ENCODE measurements around the gene RPL36. TPM values are rescaled to one million over a fixed set of nuclear protein-coding genes. Genes with fewer than 3 reads are reported as not detected.
A peak's percentile ranks its signal among the peaks of the same experiment; 100 is the strongest.
"Not testable (repeated sequence)": the region's sequence is repeated elsewhere in the genome, so short reads cannot be mapped to it uniquely, and the experiment has no call there.

The RPL36 gene
- total RNA-seq, 2 experiments from 2014 or later = 1,487 to 1,524 TPM

DNA sequence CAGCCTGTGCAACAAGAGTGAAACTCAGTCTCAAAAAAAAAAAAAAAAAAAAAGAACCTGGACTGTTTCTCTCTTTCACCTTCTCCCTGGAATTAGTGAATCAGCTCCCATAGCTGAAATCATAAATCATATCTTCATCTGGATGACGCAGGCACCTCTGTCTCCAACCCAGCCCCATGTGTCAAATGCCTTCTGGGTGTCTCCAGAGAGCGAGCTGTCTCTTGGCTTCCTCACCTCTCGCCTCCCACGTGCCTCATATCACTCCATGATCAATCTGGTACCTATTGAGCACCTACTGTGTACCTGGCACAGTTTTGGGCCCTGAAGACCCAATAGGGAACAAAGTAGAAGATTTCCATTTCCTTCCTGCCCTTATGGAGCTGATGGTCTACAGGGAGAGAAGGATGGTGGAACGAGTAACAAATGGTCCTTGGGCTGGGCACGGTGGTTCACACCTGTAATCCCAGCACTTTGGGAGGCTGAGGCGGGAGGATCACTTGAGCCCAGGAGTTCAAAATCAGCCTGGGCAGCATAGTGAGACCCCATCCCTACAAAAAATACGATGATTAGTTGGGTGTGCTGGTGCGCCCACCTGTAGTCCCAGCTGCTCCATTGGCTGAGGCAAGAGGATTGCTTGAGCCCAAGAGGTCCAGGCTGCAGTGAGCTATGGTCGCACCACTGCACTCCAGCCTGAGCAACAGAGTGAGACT is 6.8 kb upstream of the RPL36 start:
- ChIA-PET POLR2A (no interaction called here), CTCF (no interaction called here)
- Mint-ChIP-seq H3K4me3 (no peak overlapping the region), H3K4me1 (ENCODE audit: low read depth) (peaks cover 24% of the 10 kb centered on the region), H3K9me3 (no peaks in the 10 kb centered on the region), H3K27ac (no peak overlapping the region), H3K36me3 (no peaks in the 10 kb centered on the region), H3K27me3 (no peaks in the 10 kb centered on the region)
- intact Hi-C loops (cut with micrococcal nuclease) = loop anchor here (10.0 kb wide), 1 partner anchor 271 kb away; no protein-coding TSS in a partner anchor
- DNase-seq = no peak

DNA sequence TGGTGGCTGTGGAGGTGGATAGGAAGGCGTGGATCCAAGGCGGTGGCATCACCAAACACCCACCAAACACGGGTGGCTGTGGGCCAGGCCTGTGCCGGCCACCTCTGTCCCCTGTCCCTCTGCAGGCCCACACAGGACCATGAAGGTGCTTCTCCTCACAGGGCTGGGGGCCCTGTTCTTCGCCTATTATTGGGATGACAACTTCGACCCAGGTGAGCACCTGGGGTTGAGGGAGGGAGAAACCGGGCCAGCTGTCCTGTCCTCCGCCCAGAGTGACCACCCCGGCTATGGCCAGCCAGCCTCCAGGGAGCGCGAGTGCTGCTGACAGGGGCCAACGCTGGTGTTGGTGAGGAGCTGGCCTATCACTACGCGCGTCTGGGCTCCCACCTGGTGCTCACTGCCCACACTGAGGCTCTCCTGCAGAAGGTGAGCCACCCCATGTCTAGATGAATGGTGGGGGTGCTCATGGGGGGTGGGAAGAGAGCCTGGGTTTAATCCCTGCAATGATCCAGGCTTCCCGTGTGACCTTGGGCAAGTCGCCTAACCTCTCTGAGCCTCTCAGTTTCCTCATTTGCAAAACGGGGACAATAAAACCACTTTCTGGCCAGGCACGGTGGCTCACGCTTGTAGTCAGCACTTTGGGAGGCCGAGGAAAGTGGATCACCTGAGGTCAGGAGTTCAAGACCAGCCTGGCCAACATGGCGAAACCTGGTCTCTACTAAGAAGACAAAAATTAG is 5.2 kb upstream of the RPL36 start:
- Mint-ChIP-seq H3K9me3 (no peaks in the 10 kb centered on the region), H3K4me3 (no peak overlapping the region), H3K4me1 (ENCODE audit: low read depth) (peaks cover 22% of the 10 kb centered on the region), H3K27ac (no peak overlapping the region), H3K36me3 (no peaks in the 10 kb centered on the region), H3K27me3 (no peaks in the 10 kb centered on the region)
- no peak for DNase-seq
- intact Hi-C loops (cut with micrococcal nuclease) = loop anchor here (10.0 kb wide), 1 partner anchor 270 kb away; no protein-coding TSS in a partner anchor
- CTCF ChIA-PET = no interaction called here
- POLR2A ChIA-PET = no interaction called here

DNA sequence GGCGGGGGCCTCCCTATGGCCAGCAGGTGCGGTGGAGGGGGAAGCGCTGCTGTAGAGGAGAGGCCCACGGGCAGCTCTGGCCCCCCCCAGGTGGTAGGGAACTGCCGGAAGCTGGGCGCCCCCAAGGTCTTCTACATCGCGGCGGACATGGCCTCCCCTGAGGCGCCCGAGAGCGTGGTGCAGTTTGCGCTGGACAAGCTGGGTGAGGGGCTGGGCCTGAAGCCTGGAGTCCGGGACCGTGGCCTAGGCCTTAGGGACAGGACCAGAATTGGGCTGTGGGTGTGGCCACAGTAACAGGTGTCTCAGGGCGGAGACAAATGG is 3.8 kb upstream of the RPL36 start:
- Mint-ChIP-seq H3K4me1 (ENCODE audit: low read depth) (peaks cover 25% of the 10 kb centered on the region), H3K27me3 (no peaks in the 10 kb centered on the region), H3K27ac (peak overlapping the region; percentile 67), H3K9me3 (no peaks in the 10 kb centered on the region), H3K4me3 (peak overlapping the region; percentile 71), H3K36me3 (peaks cover 13% of the 10 kb centered on the region)
- CTCF ChIA-PET = interaction anchor here (0.6 to 5.6 kb wide), 5 partner anchors 9 to 118 kb away, joined by 3 to 103 read pairs (median 3); partner anchors contain the start of genes CATSPERD and LONP1
- no peak for DNase-seq
- POLR2A ChIA-PET = interaction anchor here (0.6 to 2.3 kb wide), 6 partner anchors 32 to 1664 kb away, joined by 3 to 13 read pairs (median 4); partner anchors contain the start of genes CATSPERD, DUS3L, LONP1 and SAFB
- intact Hi-C loops (cut with micrococcal nuclease) = loop anchor here (1.0 to 10.0 kb wide), 3 partner anchors 34 to 269 kb away; partner anchors contain the start of genes CATSPERD, LONP1 and VMAC

DNA sequence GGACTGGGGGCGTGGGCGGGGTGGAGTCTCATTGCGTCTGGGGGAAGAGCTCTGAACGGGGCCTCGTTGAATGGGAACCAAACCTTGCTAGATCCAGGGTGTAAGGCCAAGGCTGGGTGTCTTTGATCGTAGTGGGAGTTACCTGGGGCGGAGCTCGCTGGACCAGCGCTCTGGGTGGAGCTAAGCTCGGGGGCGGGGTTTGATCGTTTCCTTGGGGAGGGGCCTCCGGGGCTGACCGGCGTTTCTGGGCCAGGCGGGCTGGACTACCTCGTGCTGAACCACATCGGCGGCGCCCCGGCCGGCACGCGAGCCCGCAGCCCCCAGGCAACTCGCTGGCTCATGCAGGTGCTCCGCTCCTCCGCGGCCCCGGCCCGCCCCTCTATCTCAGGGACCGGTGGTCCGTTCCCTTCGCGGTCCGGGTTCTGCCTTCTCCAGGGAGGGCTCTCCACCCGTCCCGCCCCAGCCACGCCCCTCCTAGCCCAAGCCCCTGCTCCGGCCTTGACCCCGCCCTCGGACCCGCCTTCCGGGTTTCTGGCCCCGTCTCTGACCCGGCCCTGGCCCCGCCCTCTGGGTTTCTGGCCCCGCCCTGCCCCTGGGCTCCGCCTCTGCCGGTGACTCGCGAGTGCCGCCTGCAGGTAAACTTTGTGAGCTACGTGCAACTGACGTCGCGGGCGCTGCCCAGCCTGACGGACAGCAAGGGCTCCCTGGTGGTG is 3.3 kb upstream of the RPL36 start:
- POLR2A ChIA-PET = interaction anchor here (0.6 to 2.3 kb wide), 7 partner anchors 9 to 1663 kb away, joined by 3 to 13 read pairs (median 4); partner anchors contain the start of genes CATSPERD, DUS3L, LONP1 and SAFB
- H3K4me1 Mint-ChIP-seq (ENCODE audit: low read depth) = peaks cover 20% of the 10 kb centered on the region
- intact Hi-C loops (cut with micrococcal nuclease) = loop anchor here (1.0 to 10.0 kb wide), 3 partner anchors 33 to 268 kb away; partner anchors contain the start of genes CATSPERD, LONP1 and VMAC

DNA sequence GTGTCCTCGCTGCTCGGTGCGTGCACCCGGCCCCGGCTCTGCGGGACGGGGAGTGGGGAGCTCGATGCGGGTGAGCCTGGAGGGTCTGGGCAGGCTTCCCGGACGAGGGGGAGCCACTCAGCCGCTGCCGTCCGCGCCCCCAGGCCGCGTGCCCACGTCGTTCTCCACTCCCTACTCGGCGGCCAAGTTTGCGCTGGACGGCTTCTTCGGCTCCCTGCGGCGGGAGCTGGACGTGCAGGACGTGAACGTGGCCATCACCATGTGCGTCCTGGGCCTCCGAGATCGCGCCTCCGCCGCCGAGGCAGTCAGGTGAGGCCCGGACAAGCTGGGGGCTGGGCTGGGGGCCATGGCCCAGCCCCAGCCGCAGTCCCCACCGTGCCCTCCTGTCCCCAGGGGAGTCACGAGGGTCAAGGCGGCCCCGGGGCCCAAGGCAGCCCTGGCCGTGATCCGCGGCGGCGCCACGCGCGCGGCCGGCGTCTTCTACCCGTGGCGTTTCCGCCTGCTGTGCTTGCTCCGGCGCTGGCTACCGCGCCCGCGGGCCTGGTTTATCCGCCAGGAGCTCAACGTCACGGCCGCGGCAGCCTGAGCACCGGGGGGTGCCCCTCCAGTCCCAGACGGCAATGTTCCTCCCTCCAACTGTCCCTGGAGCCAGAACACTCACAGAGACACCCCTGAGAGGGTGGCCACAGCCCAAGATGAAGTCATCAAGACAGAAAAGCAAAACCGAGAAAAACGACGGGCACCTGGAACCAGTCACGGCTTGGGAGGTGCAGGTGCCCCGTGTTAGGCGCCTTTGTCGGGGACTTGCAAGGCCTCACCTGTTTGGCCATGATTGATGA is 2.5 kb upstream of the RPL36 start:
- H3K27ac Mint-ChIP-seq = no peak overlapping the region
- ChIA-PET POLR2A (interaction anchor here (1.3 to 2.3 kb wide), 6 partner anchors 8 to 141 kb away, joined by 3 to 13 read pairs (median 4); partner anchors contain the start of genes CATSPERD, DUS3L, LONP1 and SAFB), CTCF (interaction anchor here (0.6 to 5.6 kb wide), 13 partner anchors 9 to 117 kb away, joined by 3 to 103 read pairs (median 5); partner anchors contain the start of genes CATSPERD, DUS3L and LONP1)
- H3K27me3 Mint-ChIP-seq = no peaks in the 10 kb centered on the region
- intact Hi-C loops (cut with micrococcal nuclease) = loop anchor here (10.0 kb wide), 1 partner anchor 267 kb away; no protein-coding TSS in a partner anchor
- H3K4me3 Mint-ChIP-seq = peak overlapping the region; percentile 71
- H3K9me3 Mint-ChIP-seq = no peaks in the 10 kb centered on the region
- H3K4me1 Mint-ChIP-seq (ENCODE audit: low read depth) = peaks cover 24% of the 10 kb centered on the region
- DNase-seq = no peak
- peaks cover 26% of the 10 kb centered on the region for H3K36me3 Mint-ChIP-seq

More for the DNA sequence above, 3.3 kb upstream of the RPL36 start:
- peak overlapping the region; percentile 67 for H3K27ac Mint-ChIP-seq
- peaks cover 18% of the 10 kb centered on the region for H3K36me3 Mint-ChIP-seq
- DNase-seq = peak; percentile 99
- no peaks in the 10 kb centered on the region for H3K9me3 Mint-ChIP-seq
- H3K4me3 Mint-ChIP-seq = peak overlapping the region; percentile 71
- no peaks in the 10 kb centered on the region for H3K27me3 Mint-ChIP-seq
- CTCF ChIA-PET = interaction anchor here (0.6 to 5.6 kb wide), 13 partner anchors 8 to 117 kb away, joined by 3 to 103 read pairs (median 5); partner anchors contain the start of genes CATSPERD, DUS3L and LONP1

DNA sequence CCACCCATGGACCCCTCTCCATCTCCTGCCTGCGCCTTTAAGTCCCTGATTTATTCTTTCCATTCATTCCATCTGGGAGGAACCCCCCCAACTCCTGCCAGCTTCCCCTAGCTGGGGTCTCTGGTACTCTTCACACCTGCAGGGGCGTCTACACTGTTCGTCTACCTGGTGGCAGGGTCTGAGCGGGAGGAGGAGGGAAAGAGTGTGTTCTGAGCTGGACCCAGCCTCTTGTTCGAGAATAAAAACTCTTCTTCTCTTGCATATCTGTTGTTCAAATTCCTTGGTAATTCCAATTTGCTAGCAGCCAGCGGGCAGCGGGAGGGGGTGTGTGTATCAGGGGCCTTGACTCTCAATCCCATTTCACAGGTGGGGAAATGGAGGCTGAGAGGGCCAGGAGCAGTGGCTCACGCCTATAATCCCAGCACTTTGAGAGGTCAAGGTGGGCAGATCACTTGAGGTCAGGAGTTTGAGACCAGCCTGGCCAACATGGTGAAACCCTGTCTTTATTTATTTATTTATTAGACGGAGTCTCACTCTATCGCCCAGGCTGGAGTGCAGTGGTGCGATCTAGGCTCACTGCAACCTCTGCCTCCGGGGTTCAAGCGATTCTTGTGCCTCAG is 1.7 kb upstream of the RPL36 start:
- peaks cover 31% of the 10 kb centered on the region for H3K4me1 Mint-ChIP-seq (ENCODE audit: low read depth)
- intact Hi-C loops (cut with micrococcal nuclease) = loop anchor here (10.0 kb wide), 1 partner anchor 266 kb away; no protein-coding TSS in a partner anchor
- not testable (repeated sequence) for H3K9me3 Mint-ChIP-seq, DNase-seq, H3K27me3 Mint-ChIP-seq, H3K27ac Mint-ChIP-seq
- ChIA-PET POLR2A (interaction anchor here (2.1 to 4.0 kb wide), 3 partner anchors 30 to 32 kb away, joined by 11 to 70 read pairs (median 13); partner anchors contain the start of genes CATSPERD and LONP1), CTCF (interaction anchor here (1.1 to 5.6 kb wide), 7 partner anchors 13 to 116 kb away, joined by 4 to 103 read pairs (median 6); partner anchors contain the start of genes CATSPERD, LONP1, NRTN and SAFB)
- H3K4me3 Mint-ChIP-seq = peak overlapping the region; percentile 24
- H3K36me3 Mint-ChIP-seq = peaks cover 32% of the 10 kb centered on the region

DNA sequence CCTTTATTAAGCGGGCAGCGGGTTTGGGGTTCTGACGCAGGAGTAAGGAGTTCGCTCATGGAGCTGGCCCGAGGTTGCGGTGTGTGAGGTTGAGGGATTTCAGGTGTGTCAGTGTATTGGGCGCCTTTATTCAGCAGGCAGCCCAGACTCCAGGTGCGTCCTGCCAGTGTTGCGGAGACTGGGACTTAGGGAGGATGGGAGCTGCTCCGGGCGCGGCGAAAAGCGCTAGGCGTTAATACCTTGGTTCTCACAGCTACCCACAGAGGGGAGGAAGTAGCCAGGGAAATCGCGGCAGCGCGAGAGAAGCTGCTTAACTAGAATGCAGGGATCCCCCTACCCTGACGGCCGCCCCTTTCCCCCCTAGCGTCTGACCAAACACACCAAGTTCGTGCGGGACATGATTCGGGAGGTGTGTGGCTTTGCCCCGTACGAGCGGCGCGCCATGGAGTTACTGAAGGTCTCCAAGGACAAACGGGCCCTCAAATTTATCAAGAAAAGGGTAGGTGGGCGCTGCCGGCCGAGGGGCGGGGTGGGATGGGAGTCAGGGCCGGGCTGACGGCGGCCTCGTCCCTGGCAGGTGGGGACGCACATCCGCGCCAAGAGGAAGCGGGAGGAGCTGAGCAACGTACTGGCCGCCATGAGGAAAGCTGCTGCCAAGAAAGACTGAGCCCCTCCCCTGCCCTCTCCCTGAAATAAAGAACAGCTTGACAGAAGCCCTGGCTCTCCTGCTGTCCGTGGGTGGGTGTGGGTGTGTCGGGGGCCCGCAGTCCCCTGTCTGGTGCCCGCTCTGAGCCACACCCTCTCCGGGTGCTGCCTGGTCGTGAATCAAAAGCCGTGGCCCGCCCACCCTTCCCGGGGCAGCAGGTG is 1.1 kb downstream of the RPL36 start:
- intact Hi-C loops (cut with micrococcal nuclease) = loop anchor here (1.0 to 2.0 kb wide), 3 partner anchors 11 to 100 kb away; partner anchors contain the start of genes DUS3L and MICOS13
- H3K4me3 Mint-ChIP-seq = peak overlapping the region; percentile 96
- DNase-seq = peak; percentile 76
- H3K27ac Mint-ChIP-seq = peak overlapping the region; percentile 95
- ChIA-PET CTCF (interaction anchor here (1.2 to 5.6 kb wide), 4 partner anchors 16 to 113 kb away, joined by 3 to 103 read pairs (median 6); partner anchors contain the start of genes CATSPERD and LONP1), POLR2A (interaction anchor here (0.7 to 4.0 kb wide), 10 partner anchors 9 to 213 kb away, joined by 3 to 70 read pairs (median 5); partner anchors contain the start of genes CATSPERD, LONP1, NDUFA11 and SAFB)
- H3K36me3 Mint-ChIP-seq = peaks cover 42% of the 10 kb centered on the region
- no peaks in the 10 kb centered on the region for H3K27me3 Mint-ChIP-seq
- H3K4me1 Mint-ChIP-seq (ENCODE audit: low read depth) = peaks cover 31% of the 10 kb centered on the region
- no peaks in the 10 kb centered on the region for H3K9me3 Mint-ChIP-seq

DNA sequence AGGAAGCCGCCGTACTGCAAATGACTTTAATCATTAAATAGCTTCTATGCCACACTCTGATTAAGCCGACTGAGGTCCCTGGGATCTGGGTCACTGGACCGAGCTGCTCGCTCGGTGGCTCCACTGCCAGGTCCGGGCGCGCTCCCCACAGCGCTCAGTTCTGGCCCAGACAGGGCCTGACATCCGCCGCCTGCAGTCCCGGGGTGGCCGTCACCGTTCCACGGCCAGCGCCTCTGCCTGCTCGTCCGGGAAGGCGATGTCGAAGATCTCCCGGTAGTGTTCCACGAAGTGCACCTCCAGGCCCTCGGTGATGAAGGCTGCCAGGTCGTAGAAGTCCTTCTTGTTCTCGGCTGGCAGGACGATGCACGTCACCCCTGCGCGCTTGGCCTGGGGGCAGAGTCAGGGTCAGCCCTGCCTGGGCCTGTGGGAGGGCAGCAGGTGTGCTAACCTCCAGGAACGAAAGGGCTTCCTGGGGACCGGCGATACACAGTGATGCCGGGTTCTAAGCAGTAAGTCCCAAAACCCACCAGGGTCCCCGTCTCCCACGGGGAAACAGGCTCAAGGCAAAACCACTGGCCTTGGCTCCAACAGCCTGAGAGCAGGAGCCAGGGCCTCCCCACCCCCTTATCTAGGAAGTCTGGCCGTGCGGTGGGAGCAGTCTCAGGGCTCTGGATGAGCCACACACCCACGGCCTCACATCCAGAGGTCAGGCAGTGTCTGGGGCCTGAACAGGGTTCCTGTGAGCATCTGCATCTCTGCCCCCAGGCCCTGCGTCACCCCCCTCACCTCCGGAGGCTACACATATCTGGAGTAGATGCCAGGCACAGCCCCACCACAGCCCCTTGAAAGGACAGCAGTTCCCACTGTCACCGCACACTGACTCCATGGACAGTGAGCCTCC is 2.0 kb downstream of the RPL36 start:
- peak; percentile 35 for DNase-seq
- Mint-ChIP-seq H3K36me3 (peaks cover 46% of the 10 kb centered on the region), H3K4me3 (peak overlapping the region; percentile 96), H3K9me3 (no peaks in the 10 kb centered on the region), H3K27ac (peak overlapping the region; percentile 95), H3K27me3 (no peaks in the 10 kb centered on the region), H3K4me1 (ENCODE audit: low read depth) (peaks cover 28% of the 10 kb centered on the region)
- CTCF ChIA-PET = interaction anchor here (1.2 to 1.6 kb wide), 2 partner anchors 104 to 112 kb away, joined by 3 to 5 read pairs; no protein-coding TSS in a partner anchor
- POLR2A ChIA-PET = interaction anchor here (0.9 to 4.0 kb wide), 7 partner anchors 10 to 112 kb away, joined by 3 to 70 read pairs (median 6); partner anchors contain the start of genes CATSPERD, LONP1, SAFB and SAFB2
- intact Hi-C loops (cut with micrococcal nuclease) = loop anchor here (2.0 kb wide), 1 partner anchor 99 kb away; the partner anchor contains the start of gene DUS3L

All from activated CD4-positive, alpha-beta memory T cell treated with anti-CD3 and anti-CD28 coated beads for 36 hours (primary cell).